Motor neuron (in vitro differentiated cells): Measurements from ENCODE around the gene LRCH4. TPM values are rescaled to one million over a fixed set of nuclear protein-coding genes. Genes with fewer than 3 reads are reported as not detected.
"Not testable (repeated sequence)": the region's sequence is repeated elsewhere in the genome, so short reads cannot be mapped to it uniquely, and the experiment has no call there.

Experiments used
- ATAC-seq, 8 experiments: fragments of 200-7000 bp; cut with Tn5 transposase; replicated peaks in 6 of 8; 2 replicates each; pipeline ENCODE4 v1.8.0; 2021; ENCODE audit warnings: mild to moderate bottlenecking in 8 of 8, moderate library complexity in 8 of 8
- H3K27ac ChIP-seq, 2 donors: fragments of 250-450 bp; sonication (Bioruptor Pico); 2 replicates each; pipeline ENCODE4 v1.9.0; 2021; ENCODE audit warnings: antibody characterized with exemption in 2 of 2, mild to moderate bottlenecking in 2 of 2, moderate library complexity in 1 of 2
- H3K4me1 ChIP-seq, 2 donors: fragments of 250-450 bp; sonication (Bioruptor Pico); replicated peaks in 1 of 2; 2 replicates each; pipeline ENCODE4 v1.6.1; 2021; ENCODE audit warnings: antibody characterized with exemption in 2 of 2, mild to moderate bottlenecking in 2 of 2, moderate library complexity in 1 of 2
- H3K4me3 ChIP-seq, 5 donors: fragments of 250-450 bp; sonication (Bioruptor Pico); 2 replicates each; pipeline ENCODE4 v1.9.0; 2021; ENCODE audit warnings: antibody characterized with exemption in 5 of 5, mild to moderate bottlenecking in 5 of 5, moderate library complexity in 4 of 5
- WGBS, 10 experiments: fragments of 450-650 bp; shearing (Covaris generic); methylation state at CpG; one replicate each; pipeline ENCODE4 v1.0.0; 2022; 5-methylcytosine and 5-hydroxymethylcytosine counted together
- in situ Hi-C, 9 experiments: fragments of 400-800 bp; cut with MboI; loops; one replicate each; pipeline ENCODE4 v1.15.0; 2021; ENCODE audit warnings: low sequenced_read_pairs in 9 of 9, low pct_unique_long_range_greater_than_20kb in 2 of 9; ENCODE audit not compliant: unreplicated experiment in 9 of 9
- total RNA-seq, 8 experiments: library from RNA; unstranded; fragments of 300-600 nt; gene quantifications; 2 replicates each; pipeline versions ENCODE4 v1.2.3 to v1.2.4, GENCODE V29; 2022

The LRCH4 gene
- total RNA-seq, 8 experiments from 2014 or later, result 9.1 to 24.3 (median 18.6) TPM

- in situ Hi-C loops, result no loop called here
- Histone ChIP-seq H3K4me3 (peak overlapping the region; percentile 54 to 85 (median 74)), H3K4me1 (peaks cover 8% of the 10 kb centered on the region in 2 donors), H3K27ac (no peak overlapping the region)
- WGBS, 10 experiments, result 20 to 70% (median 47%) methylated on average over 1 to 6 of the region's 6 CpGs; no CpG with 5 or more reads in 4 of the 10 experiments
- ATAC-seq, result no peak
Measured at GRCh38 chr7:100540073-100540723, 45.7 kb downstream of the LRCH4 start.

DNA sequence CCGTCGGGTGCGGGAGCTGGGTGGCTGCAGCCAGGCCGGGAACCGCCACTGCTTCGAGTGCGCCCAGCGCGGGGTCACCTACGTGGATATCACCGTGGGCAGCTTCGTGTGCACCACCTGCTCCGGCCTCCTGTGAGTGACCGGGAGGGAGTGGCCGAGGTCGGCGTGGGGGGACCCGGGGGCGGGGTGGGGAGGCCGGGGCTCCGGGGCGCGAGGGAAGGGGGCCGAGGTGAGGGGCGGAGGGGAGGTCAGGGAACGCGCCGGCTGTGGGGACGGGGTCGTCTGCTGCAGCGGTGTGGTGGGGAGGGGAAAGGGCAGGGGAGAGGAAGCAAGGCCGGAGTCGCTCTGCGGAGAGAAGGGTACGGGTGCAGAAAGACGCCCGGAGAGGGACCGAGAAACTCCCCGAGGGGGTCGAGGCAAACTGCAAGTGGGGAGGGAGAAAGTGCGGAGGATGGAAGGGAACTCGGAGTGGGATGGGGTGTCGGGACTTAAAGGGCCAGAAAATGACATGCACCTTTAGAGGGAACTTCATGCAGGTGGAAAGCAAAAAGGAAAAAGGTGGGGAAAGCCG, 46.4 kb downstream of the LRCH4 start:
- ATAC-seq, result peak in 1 of 8 experiments; percentile 16
- Histone ChIP-seq H3K27ac (peak overlapping the region in 1 of 2 donors; percentile 17), H3K4me1 (peaks cover 4 to 8% of the 10 kb centered on the region in 2 donors), H3K4me3 (peak overlapping the region; percentile 54 to 85 (median 74))
- 0% methylated on average over 1 to 5 of the region's 44 CpGs; no CpG with 5 or more reads in 3 of the 10 experiments for WGBS, 10 experiments
- in situ Hi-C loops, result no loop called here

GRCh38 chr7:100538654-100539435, 47.1 kb downstream of the LRCH4 start, which contains the start of gene AGFG2:
AGFG2 (plus strand) TSS chr7:100539203; CDS start chr7:100539347, 144 bp downstream.
- ATAC-seq, result peak; percentile 93 to 97 (median 96)
- in situ Hi-C loops, result no loop called here
- Histone ChIP-seq H3K27ac (peak within 1 kb of the TSS; percentile 6 to 17), H3K4me3 (peak within 1 kb of the TSS; percentile 54 to 85 (median 74)), H3K4me1 (peaks cover 4 to 8% of the 10 kb centered on the region in 2 donors)
- WGBS, 10 experiments, result 0 to 6% (median 0%) methylated on average over 1 to 23 of the region's 60 CpGs; no CpG with 5 or more reads in 3 of the 10 experiments

DNA sequence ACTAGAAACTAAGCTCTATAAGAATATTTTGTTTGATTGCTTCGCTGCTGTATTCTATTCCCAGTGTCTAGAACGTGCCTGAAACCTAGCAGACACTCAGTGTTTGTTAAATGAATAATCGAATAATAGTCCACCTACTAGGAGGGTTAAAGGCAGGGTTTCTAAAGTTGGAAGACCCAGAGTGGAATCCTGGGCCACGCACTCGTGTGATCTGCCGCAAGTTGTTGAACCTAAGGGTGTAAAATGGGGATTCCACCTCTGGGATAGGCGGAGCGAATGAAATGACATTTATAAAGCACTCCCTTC, 47.6 kb downstream of the LRCH4 start:
- in situ Hi-C loops, result no loop called here
- peak overlapping the region; percentile 13 to 31 (median 27) for H3K4me3 ChIP-seq
- H3K27ac ChIP-seq, result peak overlapping the region; percentile 6
- peaks cover 4 to 8% of the 10 kb centered on the region in 2 donors for H3K4me1 ChIP-seq
- 0 to 25% (median 8%) methylated on average over 1 to 8 of the region's 8 CpGs; no CpG with 5 or more reads in 2 of the 10 experiments for WGBS, 10 experiments
- no peak for ATAC-seq

DNA sequence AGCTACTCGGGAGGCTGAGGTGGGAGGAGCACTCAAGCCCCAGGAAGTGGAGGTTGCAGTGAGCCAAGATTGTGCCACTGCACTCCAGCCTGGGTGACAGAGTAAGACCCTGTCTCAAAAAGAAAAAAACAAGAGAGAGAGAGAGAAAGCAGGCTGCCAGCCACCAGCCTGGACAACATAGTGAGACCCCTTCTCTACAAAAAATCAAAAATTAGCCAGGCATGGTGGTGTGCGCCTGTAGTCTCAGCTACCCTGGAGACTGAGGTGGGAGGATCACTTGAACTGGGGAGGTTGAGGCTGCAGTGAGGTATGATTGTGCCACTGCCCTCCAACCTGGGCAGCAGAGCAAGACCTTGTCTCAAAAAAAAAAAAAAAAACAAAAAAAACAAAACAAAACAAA, 49.2 kb downstream of the LRCH4 start:
- in situ Hi-C loops, H3K4me1 ChIP-seq, ATAC-seq, H3K27ac ChIP-seq, H3K4me3 ChIP-seq: not testable (repeated sequence)
- WGBS, 10 experiments, result 100% methylated on average over 1 of the region's 2 CpGs; no CpG with 5 or more reads in 6 of the 10 experiments

DNA sequence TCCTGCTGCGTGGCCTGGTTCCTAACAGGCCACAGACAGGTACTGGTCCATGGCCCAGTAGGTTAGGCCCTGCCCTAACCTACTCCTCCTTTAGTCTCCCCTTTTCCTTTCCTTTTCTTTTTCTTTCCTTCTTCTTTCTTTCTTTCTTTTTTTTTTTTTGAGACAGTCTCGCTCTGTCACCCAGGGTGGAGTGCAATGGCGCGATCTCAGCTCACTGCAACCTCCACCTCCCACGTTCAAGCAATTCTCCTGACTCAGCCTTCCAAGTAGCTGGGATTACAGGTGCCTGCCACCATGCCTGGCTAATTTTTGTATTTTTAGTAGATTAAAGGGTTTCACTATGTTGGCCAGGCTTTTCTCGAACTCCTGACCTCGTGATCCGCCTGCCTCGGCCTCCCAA, 49.9 kb downstream of the LRCH4 start:
- H3K4me1 ChIP-seq, ATAC-seq, H3K4me3 ChIP-seq, H3K27ac ChIP-seq, in situ Hi-C loops: not testable (repeated sequence)
- 86 to 100% (median 91%) methylated on average over 1 to 9 of the region's 9 CpGs; no CpG with 5 or more reads in 1 of the 10 experiments for WGBS, 10 experiments

DNA sequence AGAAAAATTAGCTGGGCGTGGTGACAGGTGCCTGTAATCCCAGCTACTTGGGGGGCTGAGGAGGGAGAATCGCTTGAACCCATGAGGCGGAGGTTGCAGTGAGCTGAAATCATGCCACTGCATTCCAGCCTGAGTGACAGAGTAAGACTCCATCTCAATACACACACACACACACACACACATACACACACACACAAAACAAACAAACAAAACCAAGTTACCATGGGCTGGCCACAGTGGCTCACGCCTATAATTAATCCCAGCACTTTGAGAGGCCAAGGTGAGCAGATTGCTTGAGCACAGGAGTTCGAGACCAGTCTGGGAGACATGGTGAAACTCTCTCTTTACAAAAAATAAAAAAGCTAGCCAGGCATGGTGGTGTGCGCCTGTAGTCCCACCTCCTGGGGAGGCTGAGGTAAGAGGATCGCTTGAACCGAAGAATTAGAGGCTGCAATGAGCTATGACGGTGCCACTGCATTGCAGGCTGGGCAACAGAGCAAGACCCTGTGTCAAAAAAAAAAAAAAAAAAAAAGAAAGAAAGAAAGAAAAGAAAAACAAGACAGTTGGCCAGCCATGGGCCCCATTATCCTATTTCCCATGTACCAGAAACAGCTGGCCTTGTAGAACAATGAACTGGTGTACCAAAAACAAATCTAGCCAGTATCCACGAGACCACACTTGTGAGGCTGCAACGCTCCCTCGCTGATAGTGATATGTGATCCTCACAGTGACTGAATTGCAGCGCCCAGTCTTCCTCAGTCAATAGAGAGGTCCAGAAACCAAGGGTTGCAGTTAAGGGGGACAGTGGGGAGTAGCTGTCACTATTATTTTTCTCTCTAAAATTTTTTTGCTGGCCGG, 53.5 kb downstream of the LRCH4 start:
- WGBS, 10 experiments, result 70 to 100% (median 85%) methylated on average over 1 to 12 of the region's 14 CpGs
- no peak for ATAC-seq
- Histone ChIP-seq H3K4me3 (no peak overlapping the region), H3K27ac (no peak overlapping the region), H3K4me1 (no peaks in the 10 kb centered on the region)
- in situ Hi-C loops, result no loop called here

DNA sequence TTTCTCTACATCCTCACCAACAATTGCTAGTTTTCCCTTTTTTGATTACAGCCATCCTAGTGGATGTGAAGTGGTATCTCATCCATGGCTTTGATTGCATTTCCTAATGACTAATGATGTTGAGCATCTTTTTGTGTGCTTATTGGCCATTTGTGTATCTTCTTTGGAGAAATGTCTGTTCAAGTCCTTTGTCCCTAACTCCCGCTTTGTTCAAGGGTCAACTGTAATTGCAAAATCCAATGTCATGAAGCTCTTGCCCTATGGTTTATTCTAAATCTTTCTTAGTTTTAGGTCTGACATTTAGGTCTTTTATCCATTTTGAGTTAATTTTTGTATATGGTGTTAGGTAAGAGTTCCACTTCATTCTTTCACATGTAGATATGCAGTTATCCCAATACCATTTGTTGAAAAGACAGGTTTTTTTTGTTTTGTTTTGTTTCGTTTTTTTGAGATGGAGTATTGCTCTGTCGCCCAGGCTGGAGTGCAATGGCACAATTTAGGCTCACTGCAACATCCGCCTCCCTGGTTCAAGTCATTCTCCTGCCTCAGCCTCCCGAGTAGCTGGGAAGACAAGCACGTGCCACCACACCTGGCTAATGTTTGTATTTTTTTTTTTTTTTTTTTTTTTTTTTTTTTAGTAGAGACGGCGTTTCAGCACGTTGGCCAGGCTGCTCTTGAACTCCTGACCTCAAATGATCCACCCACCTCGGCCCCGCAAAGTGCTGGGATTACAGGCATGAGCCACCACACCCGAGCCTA, 57.6 kb downstream of the LRCH4 start:
- in situ Hi-C loops, H3K27ac ChIP-seq, ATAC-seq, H3K4me3 ChIP-seq, H3K4me1 ChIP-seq: not testable (repeated sequence)
- 55 to 100% (median 77%) methylated on average over 2 to 10 of the region's 12 CpGs for WGBS, 10 experiments

Other genes with a start within 250 kb of the LRCH4 start
- 100 to 1,000 TPM in 1 of 8 experiments, 10 to 100 TPM in 7; 10.6 to 107 (median 19.6) TPM for gene PILRB, start 228.0 kb downstream of the LRCH4 start, total RNA-seq
- gene PILRA, start 212.6 kb downstream of the LRCH4 start, total RNA-seq, result 1 to 10 TPM in 7 of 8 experiments, under 1 TPM in 1; 0.88 to 9.4 (median 3.0) TPM
- gene ZCWPW1, start 157.4 kb downstream of the LRCH4 start, total RNA-seq, result 10 to 100 TPM in 1 of 8 experiments, 1 to 10 TPM in 7; 2.2 to 12.3 (median 3.5) TPM
- 10 to 100 TPM; 11.5 to 54.3 (median 29.1) TPM for gene MEPCE, start 156.3 kb downstream of the LRCH4 start, total RNA-seq
- 10 to 100 TPM; 11.5 to 38.3 (median 20.2) TPM for gene PPP1R35, start 149.6 kb downstream of the LRCH4 start, total RNA-seq
- gene SPACDR, start 121.9 kb downstream of the LRCH4 start, total RNA-seq, result 1 to 10 TPM in 2 of 8 experiments, under 1 TPM in 5, not detected in 1; 0.38 to 2.7 (median 0.81) TPM
- gene TSC22D4, start 106.9 kb downstream of the LRCH4 start, total RNA-seq, result 10 to 100 TPM in 7 of 8 experiments, 1 to 10 TPM in 1; 9.9 to 44.4 (median 22.0) TPM
- 10 to 100 TPM in 5 of 8 experiments, 1 to 10 TPM in 1, under 1 TPM in 2; 0.81 to 30.0 (median 14.4) TPM for gene NYAP1, start 102.2 kb downstream of the LRCH4 start, total RNA-seq
- gene AGFG2, start 46.9 kb downstream of the LRCH4 start, total RNA-seq, result 10 to 100 TPM in 4 of 8 experiments, 1 to 10 TPM in 4; 2.7 to 22.3 (median 7.5) TPM
- gene SAP25, start 12.2 kb downstream of the LRCH4 start, total RNA-seq, result 1 to 10 TPM in 4 of 8 experiments, under 1 TPM in 3, not detected in 1; 0.43 to 2.8 (median 1.0) TPM
- gene FBXO24, start 199 bp upstream of the LRCH4 start, total RNA-seq, result 1 to 10 TPM in 3 of 8 experiments, under 1 TPM in 5; 0.25 to 1.9 (median 0.75) TPM
- gene PCOLCE, start 16.2 kb upstream of the LRCH4 start, total RNA-seq, result 100 to 1,000 TPM in 4 of 8 experiments, 10 to 100 TPM in 1, 1 to 10 TPM in 3; 3.0 to 369 (median 86.9) TPM
- 10 to 100 TPM in 7 of 8 experiments, 1 to 10 TPM in 1; 9.5 to 20.5 (median 15.2) TPM for gene MOSPD3, start 26.4 kb upstream of the LRCH4 start, total RNA-seq
- gene TFR2, start 55.4 kb upstream of the LRCH4 start, total RNA-seq, result 1 to 10 TPM in 6 of 8 experiments, under 1 TPM in 2; 0.54 to 3.9 (median 2.5) TPM
- gene ACTL6B, start 70.3 kb upstream of the LRCH4 start, total RNA-seq, result 10 to 100 TPM in 5 of 8 experiments, not detected in 3; 29.4 to 51.9 (median 38.1) TPM
- 100 to 1,000 TPM; 141 to 235 (median 188) TPM for gene GNB2, start 87.6 kb upstream of the LRCH4 start, total RNA-seq
- gene GIGYF1, start 108.1 kb upstream of the LRCH4 start, total RNA-seq, result 10 to 100 TPM; 10.6 to 40.7 (median 19.1) TPM
- gene POP7, start 120.0 kb upstream of the LRCH4 start, total RNA-seq, result 10 to 100 TPM; 32.0 to 59.6 (median 38.6) TPM
- gene EPO, start 134.3 kb upstream of the LRCH4 start, total RNA-seq, result under 1 TPM in 1 of 8 experiments, not detected in 7; 0.11 TPM
- under 1 TPM in 6 of 8 experiments, not detected in 2; 0.04 to 0.24 (median 0.14) TPM for gene ZAN, start 147.5 kb upstream of the LRCH4 start, total RNA-seq
- 10 to 100 TPM in 5 of 8 experiments, 1 to 10 TPM in 3; 3.5 to 49.9 (median 17.1) TPM for gene EPHB4, start 241.4 kb upstream of the LRCH4 start, total RNA-seq